AG09319 (cell line): Measurements from ENCODE around the gene KSR2.

Experiments used
- DNase-seq: peaks from one replicate; pipeline ENCODE4 v3.0.0-alpha.2; 2010; ENCODE audit warnings: low read depth; ENCODE audit errors: extremely low read depth
- TF ChIP-seq, protein P1 (sequence below): IDR thresholded peaks from 2 replicates; pipeline ENCODE4 v1.5.1; 2011; ENCODE audit warnings: low read depth, mild to moderate bottlenecking, inconsistent platforms, low read length, moderate library complexity

The KSR2 gene

DNA sequence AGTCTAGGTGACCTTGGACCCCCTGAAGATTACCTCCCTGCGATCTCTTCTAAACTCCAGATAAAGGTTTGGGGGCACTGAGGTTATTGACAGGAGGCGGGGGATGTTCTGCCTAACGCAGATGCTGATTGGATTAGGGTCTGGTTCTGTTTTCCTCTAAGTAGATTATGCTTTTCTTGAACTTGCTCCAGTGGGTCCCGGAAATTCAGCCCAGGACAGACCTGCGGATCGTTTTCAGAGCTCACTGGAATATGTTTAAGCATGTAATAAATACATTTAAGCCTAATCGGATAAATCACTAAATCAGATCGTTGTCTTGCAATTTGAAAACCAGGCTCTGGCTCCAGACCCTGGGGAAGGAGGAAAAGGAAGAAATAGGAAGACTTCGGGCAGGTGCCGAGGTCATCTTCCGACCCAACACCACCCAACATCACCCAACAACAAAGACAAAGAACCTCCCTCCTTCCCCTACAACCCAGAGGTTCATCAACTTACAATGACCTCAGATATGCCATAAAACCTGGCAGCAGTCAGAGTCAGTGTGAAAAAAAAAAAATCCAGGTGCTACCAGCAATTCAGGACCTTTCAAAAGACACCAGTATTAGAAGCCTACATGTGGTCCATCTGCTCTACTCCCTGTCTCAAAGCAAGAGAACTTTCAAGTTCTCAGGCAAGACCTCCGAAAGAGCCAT lies 148.4 kb downstream of the KSR2 start:
- no peak for DNase-seq
- TF ChIP-seq, protein P1, sequence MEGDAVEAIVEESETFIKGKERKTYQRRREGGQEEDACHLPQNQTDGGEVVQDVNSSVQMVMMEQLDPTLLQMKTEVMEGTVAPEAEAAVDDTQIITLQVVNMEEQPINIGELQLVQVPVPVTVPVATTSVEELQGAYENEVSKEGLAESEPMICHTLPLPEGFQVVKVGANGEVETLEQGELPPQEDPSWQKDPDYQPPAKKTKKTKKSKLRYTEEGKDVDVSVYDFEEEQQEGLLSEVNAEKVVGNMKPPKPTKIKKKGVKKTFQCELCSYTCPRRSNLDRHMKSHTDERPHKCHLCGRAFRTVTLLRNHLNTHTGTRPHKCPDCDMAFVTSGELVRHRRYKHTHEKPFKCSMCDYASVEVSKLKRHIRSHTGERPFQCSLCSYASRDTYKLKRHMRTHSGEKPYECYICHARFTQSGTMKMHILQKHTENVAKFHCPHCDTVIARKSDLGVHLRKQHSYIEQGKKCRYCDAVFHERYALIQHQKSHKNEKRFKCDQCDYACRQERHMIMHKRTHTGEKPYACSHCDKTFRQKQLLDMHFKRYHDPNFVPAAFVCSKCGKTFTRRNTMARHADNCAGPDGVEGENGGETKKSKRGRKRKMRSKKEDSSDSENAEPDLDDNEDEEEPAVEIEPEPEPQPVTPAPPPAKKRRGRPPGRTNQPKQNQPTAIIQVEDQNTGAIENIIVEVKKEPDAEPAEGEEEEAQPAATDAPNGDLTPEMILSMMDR, result no peak

- no peak for DNase-seq
- TF ChIP-seq, protein P1, result no peak
These were observed 149.6 kb downstream of the KSR2 start for GRCh38 chr12:117819160-117819559.

- DNase-seq, result no peak
- TF ChIP-seq, protein P1, result no peak
These were observed 150.4 kb downstream of the KSR2 start for GRCh38 chr12:117818400-117818799.

DNA sequence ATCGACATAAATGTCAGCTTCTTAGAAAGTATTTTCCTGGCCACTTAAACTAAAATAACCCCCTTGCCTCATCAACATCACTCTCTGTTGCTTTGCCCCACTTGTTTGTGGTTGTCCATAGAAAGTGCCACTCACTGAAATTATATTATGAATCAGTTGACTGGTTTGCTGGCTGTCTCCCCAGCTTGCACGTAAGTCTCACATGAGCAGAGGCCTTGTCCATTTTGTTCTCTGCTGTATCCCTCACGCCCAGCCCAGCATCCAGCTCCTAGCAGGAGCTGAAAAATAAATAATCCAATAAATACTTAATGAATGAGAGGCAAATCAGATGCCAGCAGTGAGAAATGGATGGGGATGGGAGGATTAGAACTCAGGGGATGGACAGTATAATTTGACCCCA lies 159.3 kb downstream of the KSR2 start:
- DNase-seq, result no peak
- TF ChIP-seq, protein P1, result no peak

DNA sequence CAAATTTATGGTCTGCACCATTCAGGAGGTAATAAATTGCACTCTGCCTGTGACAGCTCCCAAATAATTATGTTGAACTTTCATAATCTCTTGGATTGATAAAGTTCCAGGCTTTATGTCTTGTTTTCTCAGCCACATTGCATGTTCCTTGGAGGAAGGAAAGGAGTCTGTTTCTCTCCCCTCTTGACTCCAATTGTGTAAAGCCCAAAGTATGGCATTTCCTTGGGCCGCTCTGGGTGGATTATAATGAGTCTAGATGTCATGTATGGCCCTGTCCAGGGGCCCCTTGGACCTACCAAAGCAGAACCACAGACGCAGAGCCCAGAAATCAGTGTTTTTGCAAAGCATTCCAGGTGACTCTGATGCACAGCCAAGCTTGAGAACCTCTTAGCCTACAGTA lies 160.8 kb downstream of the KSR2 start:
- no peak for DNase-seq
- TF ChIP-seq, protein P1, result no peak

DNA sequence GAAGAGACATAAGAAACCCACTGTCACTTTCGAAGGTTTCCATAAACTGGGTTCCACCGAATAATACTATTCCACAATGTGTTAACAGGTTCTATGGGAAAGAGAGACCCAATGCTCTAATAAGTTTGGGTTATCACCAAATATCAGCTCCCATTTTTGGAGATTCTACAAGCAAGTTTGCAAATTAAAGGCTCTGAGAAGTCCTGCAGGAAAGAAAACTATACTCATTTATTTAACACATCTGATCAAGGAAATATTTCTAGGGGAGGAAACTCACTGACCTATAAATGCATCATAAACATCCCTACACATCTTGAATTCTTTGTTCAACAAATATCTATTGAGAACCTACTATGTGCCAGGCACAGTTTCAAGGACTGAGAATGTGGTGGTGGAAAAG lies 161.4 kb downstream of the KSR2 start:
- TF ChIP-seq, protein P1, result no peak
- no peak for DNase-seq

DNA sequence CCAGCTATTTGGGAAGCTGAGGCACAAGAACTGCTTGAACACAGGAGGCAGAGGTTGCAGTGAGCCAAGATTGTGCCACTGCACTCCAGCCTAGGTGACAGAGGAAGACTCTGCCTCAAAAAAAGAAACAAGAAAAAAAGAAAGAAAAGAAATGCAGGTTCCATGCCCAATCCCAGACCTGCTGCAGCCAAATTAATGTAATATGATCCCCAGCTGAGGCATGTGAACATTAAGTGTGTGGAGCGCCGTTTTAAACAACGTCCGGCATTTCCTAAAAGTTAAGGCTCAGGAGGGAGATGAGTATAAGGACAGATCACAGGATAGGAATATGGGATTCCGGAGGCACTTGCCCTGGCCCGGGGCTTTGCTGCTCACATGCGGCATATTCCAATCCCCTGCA lies 162.9 kb downstream of the KSR2 start:
- no peak for DNase-seq
- TF ChIP-seq, protein P1, result no peak
